ENCODE measurements around the gene SOS2.
"Not testable (repeated sequence)": the region's sequence is repeated elsewhere in the genome, so short reads cannot be mapped to it uniquely, and the experiment has no call there.

- not testable (repeated sequence) for TF ChIP-seq CTCF (IDR thresholded peaks at IDR 0.05; ENCODE audit: low read depth, low read length, poor library complexity, severe bottlenecking); EZH2phosphoT487 (IDR thresholded peaks at IDR 0.05; ENCODE audit: borderline replicate concordance, low read length)
These were observed 64.0 kb downstream of the SOS2 start for GRCh38 chr14:50167381-50167780.
